Breast epithelium (tissue), 3 donors: ENCODE measurements around the gene TNNC2.

Source experiments
- CTCF ChIP-seq, 3 donors: fragments of 450-650 bp; IDR thresholded peaks; one replicate each; pipeline ENCODE4 v1.5.1; 2016 to 2017; ENCODE audit warnings: antibody characterized with exemption in 3 of 3, mild to moderate bottlenecking in 3 of 3, moderate library complexity in 3 of 3
- POLR2A ChIP-seq: fragments of 450-650 bp; IDR thresholded peaks from one replicate; pipeline ENCODE4 v1.6.1; 2016; ENCODE audit warnings: antibody characterized with exemption, mild to moderate bottlenecking, moderate library complexity

- TF ChIP-seq POLR2A (no peak), CTCF (IDR thresholded peaks at IDR 0.05) (no peak)
Observed at GRCh38 chr20:45857882-45858216, 30.7 kb upstream of the TNNC2 start.
